Suppressor macrophage (primary cell): ENCODE results near the gene PLSCR1.
"Not testable (repeated sequence)": the region's sequence is repeated elsewhere in the genome, so short reads cannot be mapped to it uniquely, and the experiment has no call there.

Source experiments
- DNase-seq, 4 experiments: peaks; one replicate each; pipeline ENCODE4 v3.0.0-alpha.2; 2020 to 2022

The PLSCR1 gene

GRCh38 chr3:146550070-146550615 lies 5.7 kb upstream of the PLSCR1 start:
- no peak for DNase-seq

GRCh38 chr3:146547235-146547835 lies 2.9 kb upstream of the PLSCR1 start:
- no peak for DNase-seq

- no peak for DNase-seq
These were observed 2.1 kb upstream of the PLSCR1 start for GRCh38 chr3:146546366-146546965.

GRCh38 chr3:146544929-146545528 lies 622 bp upstream of the PLSCR1 start:
- no peak for DNase-seq

GRCh38 chr3:146543461-146544001 lies 876 bp downstream of the PLSCR1 start:
- peak; percentile 16 to 41 (median 36) for DNase-seq

- no peak for DNase-seq
These were observed 1.4 kb downstream of the PLSCR1 start for GRCh38 chr3:146542978-146543377.

GRCh38 chr3:146542179-146542578 lies 2.2 kb downstream of the PLSCR1 start:
- peak; percentile 65 to 87 (median 78) for DNase-seq

- no peak for DNase-seq
These were observed 3.4 kb downstream of the PLSCR1 start for GRCh38 chr3:146540978-146541377.

- peak; percentile 25 to 68 (median 61) for DNase-seq
These were observed 4.2 kb downstream of the PLSCR1 start for GRCh38 chr3:146540236-146540635.

GRCh38 chr3:146539315-146539714 lies 5.1 kb downstream of the PLSCR1 start:
- DNase-seq = no peak

GRCh38 chr3:146537603-146538002 lies 6.8 kb downstream of the PLSCR1 start:
- DNase-seq = no peak

- DNase-seq = no peak
These were observed 7.7 kb downstream of the PLSCR1 start for GRCh38 chr3:146536681-146537080.

- DNase-seq = no peak
These were observed 12.0 kb downstream of the PLSCR1 start for GRCh38 chr3:146532406-146532805.

GRCh38 chr3:146530609-146531008 lies 13.8 kb downstream of the PLSCR1 start:
- DNase-seq = no peak

- no peak for DNase-seq
These were observed 15.4 kb downstream of the PLSCR1 start for GRCh38 chr3:146529021-146529420.

- no peak for DNase-seq
These were observed 19.4 kb downstream of the PLSCR1 start for GRCh38 chr3:146524961-146525360.

- DNase-seq = no peak
These were observed 20.9 kb downstream of the PLSCR1 start for GRCh38 chr3:146523531-146523930.

- not testable (repeated sequence) for DNase-seq
These were observed 21.9 kb downstream of the PLSCR1 start for GRCh38 chr3:146522174-146523158.

- no peak for DNase-seq
These were observed 23.0 kb downstream of the PLSCR1 start for GRCh38 chr3:146521394-146521793.

- DNase-seq = no peak
These were observed 24.6 kb downstream of the PLSCR1 start for GRCh38 chr3:146519810-146520209.

- DNase-seq = no peak
These were observed 26.5 kb downstream of the PLSCR1 start for GRCh38 chr3:146517684-146518435.
